IMR-90 (cell line): Measurements from ENCODE around the gene ZFPM1.
A peak's percentile ranks its signal among the peaks of the same experiment; 100 is the strongest.

Source experiments
- CEBPB ChIP-seq: IDR thresholded peaks from 2 replicates; pipeline ENCODE4 v1.6.1; 2012; ENCODE audit warnings: low read depth, low read length, improper control_type of control experiment
- CHD1 ChIP-seq: IDR thresholded peaks from 2 replicates; pipeline ENCODE4 v1.6.1; 2012; ENCODE audit warnings: low read depth, low read length, improper control_type of control experiment
- MXI1 ChIP-seq: IDR thresholded peaks from 2 replicates; pipeline ENCODE4 v1.6.1; 2012; ENCODE audit warnings: low read depth, mild to moderate bottlenecking, low read length, moderate library complexity, borderline replicate concordance
- TF ChIP-seq, protein P1 (sequence below): conservative IDR thresholded peaks from 2 replicates; pipeline ENCODE4 v1.5.1; 2012; ENCODE audit warnings: mild to moderate bottlenecking, low read depth, low read length, improper control_type of control experiment

DNA sequence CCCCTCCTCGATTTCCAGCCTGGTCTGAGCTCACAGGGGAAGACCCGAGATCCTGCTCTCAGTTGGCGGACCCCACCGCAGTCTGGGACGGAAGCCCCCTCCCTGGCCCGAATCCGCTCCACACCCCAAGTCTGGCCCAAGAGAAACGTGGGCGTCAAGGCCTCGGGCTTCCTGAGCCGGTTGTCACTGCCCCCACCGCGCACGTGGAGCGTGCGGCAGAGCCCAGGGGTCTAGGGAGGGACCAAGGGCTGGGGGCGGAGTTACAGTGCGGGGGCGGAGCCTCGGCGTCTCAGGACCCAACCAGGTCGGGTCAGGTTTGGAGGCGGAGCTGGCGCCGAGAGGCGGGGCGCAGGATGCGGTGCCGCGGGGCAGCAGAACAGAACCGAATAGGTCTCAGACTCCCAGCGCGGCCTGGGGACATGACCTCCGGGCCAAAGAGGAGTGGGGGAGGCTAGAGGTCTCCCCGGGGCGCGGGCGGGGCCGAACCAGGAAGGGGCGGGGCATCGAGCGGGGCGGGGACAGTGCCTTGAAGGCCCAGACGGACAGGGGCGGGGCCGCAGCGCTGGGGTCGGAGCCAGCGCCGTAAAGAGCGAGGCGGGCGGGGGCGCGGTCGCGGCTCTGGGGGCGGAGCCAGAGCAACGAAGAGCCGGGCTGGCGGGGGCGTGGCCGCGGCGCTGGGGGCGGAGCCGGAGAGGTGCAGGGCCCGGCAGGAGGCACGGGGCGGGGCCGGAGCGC, 431 bp upstream of the ZFPM1 start:
- TF ChIP-seq, protein P1, sequence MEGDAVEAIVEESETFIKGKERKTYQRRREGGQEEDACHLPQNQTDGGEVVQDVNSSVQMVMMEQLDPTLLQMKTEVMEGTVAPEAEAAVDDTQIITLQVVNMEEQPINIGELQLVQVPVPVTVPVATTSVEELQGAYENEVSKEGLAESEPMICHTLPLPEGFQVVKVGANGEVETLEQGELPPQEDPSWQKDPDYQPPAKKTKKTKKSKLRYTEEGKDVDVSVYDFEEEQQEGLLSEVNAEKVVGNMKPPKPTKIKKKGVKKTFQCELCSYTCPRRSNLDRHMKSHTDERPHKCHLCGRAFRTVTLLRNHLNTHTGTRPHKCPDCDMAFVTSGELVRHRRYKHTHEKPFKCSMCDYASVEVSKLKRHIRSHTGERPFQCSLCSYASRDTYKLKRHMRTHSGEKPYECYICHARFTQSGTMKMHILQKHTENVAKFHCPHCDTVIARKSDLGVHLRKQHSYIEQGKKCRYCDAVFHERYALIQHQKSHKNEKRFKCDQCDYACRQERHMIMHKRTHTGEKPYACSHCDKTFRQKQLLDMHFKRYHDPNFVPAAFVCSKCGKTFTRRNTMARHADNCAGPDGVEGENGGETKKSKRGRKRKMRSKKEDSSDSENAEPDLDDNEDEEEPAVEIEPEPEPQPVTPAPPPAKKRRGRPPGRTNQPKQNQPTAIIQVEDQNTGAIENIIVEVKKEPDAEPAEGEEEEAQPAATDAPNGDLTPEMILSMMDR: no peak
- peak; percentile 38 for TF ChIP-seq MXI1
- TF ChIP-seq CHD1: no peak
- no peak for TF ChIP-seq CEBPB
